Activated CD4-positive, alpha-beta T cell treated with anti-CD3 and anti-CD28 coated beads for 36 hours (primary cell): ENCODE results near the gene GHRL. TPM values are rescaled to one million over a fixed set of nuclear protein-coding genes. Genes with fewer than 3 reads are reported as not detected.

Experiments
- ATAC-seq: fragments of 200-7000 bp; cut with Tn5 transposase; one replicate; pipeline ENCODE4 v1.10.0; 2021; ENCODE audit warnings: mild to moderate bottlenecking, moderate library complexity
- CTCF ChIA-PET: fragments of 350-600 bp; sonication (Branson Sonifier 250); formaldehyde crosslinking; loops from one replicate; lab custom pipeline; 2021; ENCODE audit warnings: antibody characterized with exemption; lab: Charles Lee
- POLR2A ChIA-PET: fragments of 350-600 bp; sonication (Branson Sonifier 250); formaldehyde crosslinking; loops from one replicate; lab custom pipeline; 2021; ENCODE audit warnings: antibody characterized with exemption, inconsistent platforms; lab: Charles Lee
- DNase-seq: peaks from one replicate; pipeline ENCODE4 v3.0.0-alpha.2; 2020
- H3K27ac Mint-ChIP-seq: one replicate; pipeline ENCODE4 v1.8.0; 2021; ENCODE audit warnings: mixed read lengths
- H3K27me3 Mint-ChIP-seq: one replicate; pipeline ENCODE4 v1.8.0; 2021; ENCODE audit warnings: mixed read lengths
- H3K36me3 Mint-ChIP-seq: one replicate; pipeline ENCODE4 v1.8.0; 2021; ENCODE audit warnings: low read depth, mixed read lengths
- H3K4me1 Mint-ChIP-seq: one replicate; pipeline ENCODE4 v1.8.0; 2021; ENCODE audit warnings: mixed read lengths
- H3K4me3 Mint-ChIP-seq: one replicate; pipeline ENCODE4 v1.8.0; 2021; ENCODE audit warnings: mild to moderate bottlenecking, moderate library complexity, mixed read lengths
- H3K9me3 Mint-ChIP-seq: one replicate; pipeline ENCODE4 v1.8.0; 2021; ENCODE audit warnings: low read depth, mixed read lengths
- intact Hi-C, 2 experiments: fragments of 100-400 bp; cut with DNase I in 1 of 2; cut with micrococcal nuclease in 1 of 2; formaldehyde crosslinking; loops; one replicate each; pipeline versions ENCODE4 v1.14.2 to v1.15.1; 2022 to 2024; cut with DNase I, micrococcal nuclease
- total RNA-seq, 2 experiments: library from RNA; stranded (reverse); gene quantifications; one replicate each; pipeline ENCODE4 v1.2.3, GENCODE V29; 2021

The GHRL gene
- total RNA-seq, 2 experiments from 2014 or later: 0.19 to 0.30 TPM

DNA sequence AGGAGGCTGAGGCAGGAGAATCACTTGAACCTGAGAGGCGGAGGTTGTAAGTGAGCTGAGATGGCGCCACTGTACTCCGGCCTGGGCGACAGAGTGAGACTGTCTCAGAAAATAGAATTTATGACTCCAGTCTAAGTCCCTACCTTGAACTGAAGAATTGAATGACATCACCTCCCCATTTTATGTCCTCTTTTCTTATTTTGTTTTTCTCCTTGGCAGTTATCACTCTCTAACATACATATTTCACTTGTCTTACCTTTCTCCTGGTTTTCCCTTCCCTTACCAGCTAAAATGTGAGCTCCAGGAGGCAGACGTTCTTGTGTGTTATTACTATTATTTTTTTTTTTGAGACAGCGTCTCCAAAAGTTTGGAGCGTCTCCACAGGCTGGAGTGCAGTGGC, 36.9 kb downstream of the GHRL start:
- intact Hi-C loops: no loop called here
- no peak for DNase-seq

DNA sequence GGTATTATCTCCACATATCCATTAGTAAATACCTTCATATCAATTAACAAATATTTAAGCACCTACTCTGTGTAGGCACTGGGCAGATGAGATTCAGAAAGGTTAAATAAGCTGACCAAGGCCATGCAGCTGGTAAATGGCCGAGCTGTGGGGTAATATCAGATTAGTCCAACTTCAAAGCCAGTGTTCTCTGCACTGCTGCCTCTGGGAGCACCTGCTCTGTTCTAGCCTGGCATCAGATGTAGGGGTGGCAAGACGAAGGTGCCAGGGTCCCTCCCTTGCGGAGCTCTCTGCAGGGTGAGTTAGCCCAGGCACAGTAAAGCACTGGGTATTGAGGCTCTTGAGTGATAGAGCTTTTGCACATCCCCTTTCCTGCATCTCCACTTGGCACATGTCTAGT, 39.0 kb downstream of the GHRL start:
- Mint-ChIP-seq H3K9me3 (no peaks in the 10 kb centered on the region), H3K4me1 (peaks cover 80% of the 10 kb centered on the region), H3K36me3 (peaks cover 82% of the 10 kb centered on the region), H3K4me3 (no peak overlapping the region), H3K27me3 (no peaks in the 10 kb centered on the region), H3K27ac (peak overlapping the region; percentile 66)
- ChIA-PET CTCF (interaction anchor here (0.6 to 7.3 kb wide), 7 partner anchors 10 to 601 kb away, joined by 3 to 52 read pairs (median 3); no protein-coding TSS in a partner anchor), POLR2A (interaction anchor here (1.1 kb wide), 1 partner anchor 10 kb away, joined by 3 read pairs; no protein-coding TSS in a partner anchor)
- intact Hi-C loops: no loop called here
- ATAC-seq: no peak
- no peak for DNase-seq

More for the DNA sequence above, 36.9 kb downstream of the GHRL start:
- peaks cover 84% of the 10 kb centered on the region for H3K4me1 Mint-ChIP-seq
- CTCF ChIA-PET: interaction anchor here (0.6 to 0.9 kb wide), 5 partner anchors 8 to 1292 kb away, joined by 3 to 5 read pairs (median 3); no protein-coding TSS in a partner anchor
- no peaks in the 10 kb centered on the region for H3K9me3 Mint-ChIP-seq
- peak overlapping the region; percentile 47 for H3K27ac Mint-ChIP-seq
- no peak overlapping the region for H3K4me3 Mint-ChIP-seq
- POLR2A ChIA-PET: interaction anchor here (0.6 to 0.7 kb wide), 4 partner anchors 70 to 1617 kb away, joined by 3 read pairs; no protein-coding TSS in a partner anchor
- ATAC-seq: no peak
- peaks cover 80% of the 10 kb centered on the region for H3K36me3 Mint-ChIP-seq
- no peaks in the 10 kb centered on the region for H3K27me3 Mint-ChIP-seq

DNA sequence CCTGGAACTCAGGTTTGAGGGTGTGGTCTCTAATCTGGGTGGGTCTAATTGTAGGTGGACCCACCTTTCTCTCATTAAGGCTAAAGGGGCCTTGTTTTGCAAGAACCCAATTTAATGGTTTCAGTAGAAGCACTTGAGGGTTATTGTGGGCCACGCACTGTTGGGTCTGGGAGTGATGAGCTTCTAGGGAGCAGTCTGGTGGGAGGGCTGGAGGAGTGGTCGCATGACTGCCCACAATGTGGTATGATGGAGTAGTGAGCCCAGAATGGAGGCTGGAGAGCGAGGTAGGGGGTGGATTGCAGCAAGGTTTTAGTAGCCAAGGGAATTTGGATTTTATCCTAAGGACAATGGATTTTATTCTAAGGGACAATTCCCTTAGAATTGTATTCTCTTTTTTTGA, 41.7 kb downstream of the GHRL start:
- H3K27me3 Mint-ChIP-seq: no peaks in the 10 kb centered on the region
- ATAC-seq (no peak), DNase-seq (no peak)
- peaks cover 71% of the 10 kb centered on the region for H3K4me1 Mint-ChIP-seq
- ChIA-PET CTCF (interaction anchor here (0.5 to 7.3 kb wide), 3 partner anchors 13 to 135 kb away, joined by 3 to 52 read pairs (median 5); no protein-coding TSS in a partner anchor), POLR2A (no interaction called here)
- intact Hi-C loops: no loop called here
- H3K36me3 Mint-ChIP-seq: peaks cover 80% of the 10 kb centered on the region
- H3K9me3 Mint-ChIP-seq: peaks cover 5% of the 10 kb centered on the region
- peak overlapping the region; percentile 96 for H3K27ac Mint-ChIP-seq
- H3K4me3 Mint-ChIP-seq: peak overlapping the region; percentile 97

DNA sequence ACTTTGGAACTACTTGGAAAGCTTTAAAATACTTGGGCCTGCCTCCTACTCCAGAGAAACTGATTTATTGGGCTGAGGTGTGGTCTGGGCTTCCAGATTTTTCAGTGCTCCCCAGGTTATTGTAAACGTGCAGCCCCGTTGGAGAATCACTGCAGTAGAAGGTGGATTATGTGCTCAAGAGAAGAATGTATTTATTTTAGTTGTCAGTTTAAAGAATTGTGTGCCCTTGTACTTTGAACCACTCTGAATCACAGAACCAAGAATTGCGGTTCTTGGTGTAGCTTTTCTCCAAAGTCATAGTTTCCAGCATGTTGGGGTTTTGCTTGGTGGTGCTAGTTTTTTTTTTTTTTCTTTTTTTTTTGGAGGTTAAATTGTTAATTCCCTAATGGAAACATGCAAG, 42.9 kb downstream of the GHRL start:
- Mint-ChIP-seq H3K36me3 (peaks cover 76% of the 10 kb centered on the region), H3K4me1 (peaks cover 64% of the 10 kb centered on the region), H3K4me3 (peak overlapping the region; percentile 97), H3K9me3 (peaks cover 10% of the 10 kb centered on the region), H3K27ac (peak overlapping the region; percentile 96), H3K27me3 (no peaks in the 10 kb centered on the region)
- ATAC-seq: peak; percentile 8
- POLR2A ChIA-PET: interaction anchor here (0.6 to 0.8 kb wide), 3 partner anchors 19 to 135 kb away, joined by 3 to 7 read pairs (median 5); no protein-coding TSS in a partner anchor
- CTCF ChIA-PET: interaction anchor here (0.6 to 7.3 kb wide), 5 partner anchors 14 to 133 kb away, joined by 3 to 52 read pairs (median 5); no protein-coding TSS in a partner anchor
- no peak for DNase-seq
- intact Hi-C loops: loop anchor here (1.0 to 10.0 kb wide), 9 partner anchors 14 to 1375 kb away; partner anchors contain the start of genes EMC3 (in 1 of the 2), IRAK2 (in 1 of the 2), MTMR14 (in 1 of the 2) and SEC13 (in 1 of the 2)

DNA sequence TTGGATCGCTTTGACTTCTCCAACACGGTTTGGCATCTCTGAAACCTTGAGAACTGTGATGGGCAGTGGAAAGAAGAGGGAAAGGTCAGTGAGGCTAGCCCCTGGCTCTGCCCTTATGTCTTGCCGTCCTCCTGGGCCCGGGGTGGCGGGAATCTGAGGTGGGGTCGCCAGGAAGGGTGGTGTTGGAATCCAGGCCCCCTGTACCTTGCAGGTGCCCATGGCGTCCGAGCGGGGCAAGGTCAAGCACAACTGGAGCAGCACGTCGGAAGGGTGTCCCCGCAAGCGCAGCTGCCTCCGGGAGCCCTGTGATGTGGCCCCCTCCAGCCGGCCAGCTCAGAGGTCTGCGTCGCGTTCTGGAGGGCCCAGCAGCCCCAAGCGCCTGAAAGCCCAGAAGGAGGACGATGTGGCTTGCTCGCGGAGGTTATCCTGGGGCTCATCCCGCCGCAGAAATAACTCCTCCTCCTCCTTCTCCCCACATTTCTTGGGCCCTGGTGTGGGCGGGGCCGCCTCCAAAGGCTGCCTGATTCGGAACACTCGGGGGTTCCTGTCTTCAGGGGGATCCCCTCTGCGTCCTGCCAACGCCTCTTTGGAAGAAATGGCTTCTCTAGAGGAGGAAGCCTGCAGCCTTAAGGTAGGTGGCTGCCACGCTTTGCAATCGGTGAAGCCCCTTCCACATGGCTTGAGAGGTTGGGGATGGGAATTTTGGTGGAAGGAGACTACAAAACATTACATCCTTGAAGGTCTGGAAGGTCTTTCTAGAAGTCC, 43.6 kb downstream of the GHRL start:
- peak; percentile 40 for ATAC-seq
- Mint-ChIP-seq H3K27me3 (no peaks in the 10 kb centered on the region), H3K36me3 (peaks cover 75% of the 10 kb centered on the region), H3K9me3 (peaks cover 14% of the 10 kb centered on the region), H3K4me3 (peak overlapping the region; percentile 97), H3K27ac (peak overlapping the region; percentile 96), H3K4me1 (peaks cover 64% of the 10 kb centered on the region)
- peak; percentile 85 for DNase-seq
- CTCF ChIA-PET: interaction anchor here (0.6 to 7.3 kb wide), 5 partner anchors 14 to 132 kb away, joined by 3 to 52 read pairs (median 5); no protein-coding TSS in a partner anchor
- intact Hi-C loops: loop anchor here (1.0 to 10.0 kb wide), 16 partner anchors 21 to 1376 kb away; partner anchors contain the start of genes VHL (in 2 of the 2), ARPC4 (in 1 of the 2), BRK1 (in 1 of the 2) and BRPF1 (in 1 of the 2)
- POLR2A ChIA-PET: interaction anchor here (0.6 to 0.8 kb wide), 3 partner anchors 19 to 134 kb away, joined by 3 to 7 read pairs (median 5); no protein-coding TSS in a partner anchor

DNA sequence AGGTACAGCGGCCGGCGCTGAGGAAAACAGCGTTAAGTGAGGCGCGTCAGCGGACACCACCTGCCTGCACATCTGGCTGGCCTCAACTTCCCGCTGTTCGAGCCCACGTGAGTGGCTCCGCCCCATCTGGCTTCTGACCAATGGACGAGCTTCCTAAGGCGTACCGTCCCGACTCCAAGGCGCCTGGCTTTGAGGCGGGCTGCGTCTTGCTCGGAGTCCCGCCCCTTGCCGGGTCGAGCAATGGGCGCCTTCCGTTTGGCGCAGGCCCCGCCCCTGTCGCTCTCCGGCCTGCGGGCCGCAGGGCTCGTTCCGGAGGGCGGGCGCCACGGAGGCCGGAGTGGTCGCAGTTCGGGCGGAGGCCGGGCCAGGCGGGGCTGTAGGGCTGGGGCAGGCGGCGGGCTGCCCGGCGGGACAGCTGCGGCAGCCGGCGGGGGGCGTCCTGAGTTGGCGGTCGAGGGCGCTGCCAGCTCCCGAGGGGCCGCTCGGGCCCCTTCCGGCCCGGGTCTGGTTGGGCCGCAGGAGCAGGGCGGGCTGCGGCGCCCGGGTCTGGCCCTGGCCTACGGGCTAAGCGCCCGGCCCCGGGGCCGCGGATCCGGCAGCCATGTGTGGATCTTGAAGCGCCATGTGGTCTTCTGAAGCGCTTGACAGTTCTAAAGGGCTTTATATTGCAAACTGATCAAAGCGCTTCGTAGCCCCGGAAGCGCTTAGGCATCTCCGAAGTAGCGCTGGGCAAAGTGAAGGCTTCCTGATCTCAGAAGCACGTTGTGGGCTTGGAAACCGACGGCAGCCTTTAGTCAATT, 44.4 kb downstream of the GHRL start, which contains the start of gene TATDN2:
TSS of gene TATDN2 (plus strand) at position 276 of the 800 bp plus-strand sequence. CDS start 742 bp downstream, outside the sequence.
- peak within 1 kb of the TSS; percentile 97 for H3K4me3 Mint-ChIP-seq
- DNase-seq (peak; percentile 97), ATAC-seq (peak; percentile 94)
- peaks cover 14% of the 10 kb centered on the region for H3K9me3 Mint-ChIP-seq
- intact Hi-C loops: loop anchor here (1.0 to 10.0 kb wide), 16 partner anchors 20 to 1376 kb away; partner anchors contain the start of genes VHL (in 2 of the 2), ARPC4 (in 1 of the 2), BRK1 (in 1 of the 2) and BRPF1 (in 1 of the 2)
- H3K27ac Mint-ChIP-seq: peak within 1 kb of the TSS; percentile 96
- ChIA-PET POLR2A (interaction anchor here (0.5 to 1.4 kb wide), 6 partner anchors 15 to 190 kb away, joined by 3 to 7 read pairs (median 4); partner anchors contain the start of gene VHL), CTCF (interaction anchor here (1.0 to 7.3 kb wide), 5 partner anchors 15 to 315 kb away, joined by 3 to 52 read pairs (median 4); partner anchors contain the start of gene CRELD1)
- peaks cover 63% of the 10 kb centered on the region for H3K4me1 Mint-ChIP-seq
- peaks cover 71% of the 10 kb centered on the region for H3K36me3 Mint-ChIP-seq
- H3K27me3 Mint-ChIP-seq: no peaks in the 10 kb centered on the region

DNA sequence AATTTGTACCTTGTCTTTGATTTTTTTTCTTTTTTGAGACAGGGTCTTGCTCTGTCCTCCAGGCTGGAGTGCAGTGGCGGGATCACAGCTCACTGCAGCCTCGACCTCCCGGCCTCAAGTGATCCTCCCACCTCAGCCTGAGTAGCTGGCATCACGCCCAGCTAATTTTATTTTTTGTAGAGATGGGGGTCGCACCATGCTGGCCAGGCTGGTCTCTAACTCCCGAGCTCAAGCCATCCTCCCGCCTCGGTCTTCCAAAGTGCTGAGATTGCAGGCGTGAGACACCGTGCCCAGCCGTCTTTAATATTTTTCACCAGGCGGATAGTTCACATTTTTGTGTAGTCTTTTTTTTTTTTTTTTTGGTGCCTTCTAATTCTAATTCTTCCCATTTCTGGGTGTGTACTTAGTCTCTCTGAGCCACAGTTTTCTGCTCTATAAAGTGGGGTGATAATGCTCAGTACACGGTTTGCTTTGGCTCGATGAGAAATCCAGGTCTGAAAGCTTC, 45.0 kb downstream of the GHRL start:
- peak overlapping the region; percentile 97 for H3K4me3 Mint-ChIP-seq
- H3K4me1 Mint-ChIP-seq: peaks cover 63% of the 10 kb centered on the region
- POLR2A ChIA-PET: interaction anchor here (0.8 to 1.4 kb wide), 5 partner anchors 16 to 106 kb away, joined by 3 to 7 read pairs (median 5); partner anchors contain the start of gene VHL
- H3K36me3 Mint-ChIP-seq: peaks cover 65% of the 10 kb centered on the region
- DNase-seq: no peak
- H3K27ac Mint-ChIP-seq: peak overlapping the region; percentile 96
- no peaks in the 10 kb centered on the region for H3K27me3 Mint-ChIP-seq
- CTCF ChIA-PET: interaction anchor here (1.0 to 7.3 kb wide), 5 partner anchors 16 to 314 kb away, joined by 3 to 52 read pairs (median 4); partner anchors contain the start of gene CRELD1
- intact Hi-C loops: loop anchor here (1.0 to 10.0 kb wide), 16 partner anchors 19 to 1377 kb away; partner anchors contain the start of genes VHL (in 2 of the 2), ARPC4 (in 1 of the 2), BRK1 (in 1 of the 2) and BRPF1 (in 1 of the 2)
- H3K9me3 Mint-ChIP-seq: peaks cover 14% of the 10 kb centered on the region
- ATAC-seq: no peak

DNA sequence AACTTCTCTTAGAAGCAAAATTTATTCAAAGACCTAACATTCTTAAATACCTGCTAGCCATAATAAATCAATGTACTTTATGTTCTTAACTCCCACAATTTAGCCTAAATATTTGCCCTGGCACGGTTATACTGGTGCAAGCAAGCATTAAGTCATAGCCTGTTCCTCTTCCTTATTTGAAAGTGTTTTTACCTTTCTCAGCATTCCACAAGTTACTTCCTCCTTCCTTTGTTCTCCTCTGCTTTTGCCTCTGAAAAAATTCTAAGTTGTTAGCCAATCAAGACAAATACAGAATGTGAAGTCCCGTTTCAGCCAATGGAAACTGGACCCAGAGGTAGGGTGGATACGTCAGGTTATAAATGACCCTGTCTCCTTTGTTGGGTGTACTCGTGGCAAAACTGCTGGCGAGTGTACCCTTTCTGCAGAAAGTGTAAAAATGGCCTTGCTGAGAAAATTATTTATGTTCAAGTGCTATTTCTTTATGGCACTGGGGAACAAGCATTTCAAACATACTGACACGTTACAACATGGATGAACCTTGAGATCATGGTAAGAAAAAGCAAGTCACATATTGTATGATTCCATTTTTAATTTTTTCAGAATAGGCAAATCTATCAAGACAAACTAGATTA, 47.5 kb downstream of the GHRL start:
- Mint-ChIP-seq H3K27ac (no peak overlapping the region), H3K4me1 (peaks cover 60% of the 10 kb centered on the region), H3K27me3 (no peaks in the 10 kb centered on the region), H3K9me3 (peaks cover 14% of the 10 kb centered on the region), H3K36me3 (peaks cover 46% of the 10 kb centered on the region), H3K4me3 (no peak overlapping the region)
- intact Hi-C loops: loop anchor here (5.0 to 10.0 kb wide), 3 partner anchors 103 to 1380 kb away; partner anchors contain the start of genes MTMR14 (in 1 of the 2) and VHL (in 1 of the 2)
- DNase-seq (no peak), ATAC-seq (no peak)
- ChIA-PET POLR2A (no interaction called here), CTCF (interaction anchor here (1.0 to 1.3 kb wide), 2 partner anchors 19 to 38 kb away, joined by 3 to 5 read pairs; no protein-coding TSS in a partner anchor)

DNA sequence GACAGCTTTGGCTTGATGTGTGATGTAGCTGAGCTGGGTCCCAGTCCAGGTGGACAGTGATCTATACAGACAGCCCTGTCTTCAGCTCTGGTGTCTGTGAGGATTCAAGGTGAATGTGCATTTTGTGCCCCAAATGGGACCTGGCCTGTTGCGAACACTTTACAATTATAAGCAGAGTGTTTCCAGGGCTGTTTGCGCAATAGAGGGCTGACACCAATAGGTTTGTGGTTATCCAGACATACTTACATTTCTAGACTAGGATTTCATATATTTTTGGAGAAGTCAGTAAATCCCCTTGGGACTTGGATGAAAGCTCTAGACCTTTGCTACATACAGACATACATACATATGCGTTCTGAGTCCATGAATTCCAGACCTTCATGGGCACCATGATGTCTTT, 48.7 kb downstream of the GHRL start:
- ATAC-seq (no peak), DNase-seq (no peak)
- ChIA-PET CTCF (interaction anchor here (0.9 to 1.3 kb wide), 2 partner anchors 10 to 20 kb away, joined by 3 to 5 read pairs; no protein-coding TSS in a partner anchor), POLR2A (interaction anchor here (0.6 kb wide), 1 partner anchor 8 kb away, joined by 7 read pairs; no protein-coding TSS in a partner anchor)
- Mint-ChIP-seq H3K27me3 (no peaks in the 10 kb centered on the region), H3K36me3 (peaks cover 39% of the 10 kb centered on the region), H3K4me3 (no peak overlapping the region), H3K9me3 (peaks cover 14% of the 10 kb centered on the region), H3K4me1 (peaks cover 54% of the 10 kb centered on the region), H3K27ac (peak overlapping the region; percentile 82)
- intact Hi-C loops: loop anchor here (5.0 to 10.0 kb wide), 4 partner anchors 127 to 1381 kb away; partner anchors contain the start of genes BRK1 (in 1 of the 2) and MTMR14 (in 1 of the 2)
